ENCODE data around the gene RHD. TPM values are rescaled to one million over a fixed set of nuclear protein-coding genes. Genes with fewer than 3 reads are reported as not detected.

RHD gene
- total RNA-seq, 6 donors from 2014 or later, result 0.15 to 1.0 TPM; not detected in 4

- H3K27ac ChIP-seq, result peak overlapping the region in 2 of 4 donors; percentile 1 to 8
- DNase-seq (no peak), ATAC-seq (ENCODE audit: low FRiP score in 2 of 2) (no peak)
- no peaks in the 10 kb centered on the region for H3K9me3 ChIP-seq
- peaks cover 6 to 26% (median 22%) of the 10 kb centered on the region in 4 donors for H3K36me3 ChIP-seq
- WGBS, 2 donors, result 93 to 94% methylated on average over 11 of the region's 11 CpGs
- no peaks in the 10 kb centered on the region for H3K27me3 ChIP-seq
- peaks cover 16 to 84% (median 47%) of the 10 kb centered on the region in 4 donors for H3K4me1 ChIP-seq
- H3K4me3 ChIP-seq, result no peak overlapping the region
- TF ChIP-seq POLR2AphosphoS5 (IDR thresholded peaks at IDR 0.05), result no peak
- TF ChIP-seq EP300 (IDR thresholded peaks at IDR 0.05), result no peak
- no peak for TF ChIP-seq POLR2A (IDR thresholded peaks at IDR 0.05)
- TF ChIP-seq CTCF (IDR thresholded peaks at IDR 0.05), result no peak
These were observed 34.3 kb upstream of the RHD start for GRCh38 chr1:25238046-25238445.

DNA sequence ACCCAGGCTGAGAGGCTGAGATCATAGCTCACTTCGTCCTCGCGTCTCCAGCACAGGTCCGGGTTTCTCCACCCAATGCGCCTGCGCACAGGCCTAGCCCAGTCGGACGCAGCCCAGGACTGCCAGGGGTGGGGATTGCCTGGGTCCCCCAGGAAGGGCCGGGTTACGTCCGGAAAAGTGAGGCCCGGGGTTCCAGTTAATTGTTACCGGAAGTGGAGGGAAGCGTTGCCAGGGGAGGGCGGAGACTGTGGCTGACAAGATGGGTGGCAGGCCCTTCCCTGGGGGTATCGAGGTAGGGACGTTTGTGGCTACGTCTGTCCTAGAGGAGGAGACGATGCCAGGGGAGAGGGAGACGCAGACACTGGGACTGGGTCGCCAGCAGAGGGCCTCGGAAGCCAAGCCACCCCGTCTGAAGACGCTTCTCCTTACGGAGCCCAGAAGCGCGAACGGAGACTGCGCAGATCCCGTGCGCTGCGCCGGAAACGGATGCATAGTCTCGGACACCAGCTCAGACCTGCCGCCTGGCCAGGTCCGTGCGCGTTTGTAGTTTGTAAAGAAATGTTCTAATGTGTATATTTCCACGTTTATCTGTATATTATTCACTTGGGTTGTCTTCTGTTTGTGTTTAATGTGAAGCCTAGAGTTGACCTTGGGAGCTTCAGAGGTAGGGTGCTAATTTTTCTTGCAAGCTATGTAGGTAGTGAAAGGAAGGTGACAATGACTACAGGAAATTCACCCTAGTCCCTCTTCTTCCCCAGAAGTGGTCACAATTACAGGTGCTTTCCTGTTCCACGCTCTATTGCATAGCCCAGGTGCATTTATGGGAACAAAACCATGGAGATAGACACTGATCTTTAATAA lies 32.4 kb upstream of the RHD start:
- Histone ChIP-seq H3K9me3 (no peaks in the 10 kb centered on the region), H3K4me1 (peaks cover 28 to 81% (median 49%) of the 10 kb centered on the region in 4 donors), H3K27ac (peak overlapping the region; percentile 80 to 96 (median 94)), H3K36me3 (peaks cover 25 to 45% (median 41%) of the 10 kb centered on the region in 4 donors), H3K27me3 (no peaks in the 10 kb centered on the region), H3K4me3 (peak overlapping the region; percentile 3 to 59 (median 50))
- TF ChIP-seq POLR2AphosphoS5 (IDR thresholded peaks at IDR 0.05), result peak; percentile 73 to 76
- TF ChIP-seq EP300 (IDR thresholded peaks at IDR 0.05), result no peak
- TF ChIP-seq POLR2A (IDR thresholded peaks at IDR 0.05), result peak in 3 of 4 donors; percentile 19 to 62 (median 53)
- peak; percentile 59 to 89 (median 78) for TF ChIP-seq CTCF (IDR thresholded peaks at IDR 0.05)
- WGBS, 2 donors, result 1% methylated on average over 32 to 41 of the region's 41 CpGs
- DNase-seq (peak; percentile 94 to 96), ATAC-seq (ENCODE audit: low FRiP score in 2 of 2) (peak; percentile 96)

DNA sequence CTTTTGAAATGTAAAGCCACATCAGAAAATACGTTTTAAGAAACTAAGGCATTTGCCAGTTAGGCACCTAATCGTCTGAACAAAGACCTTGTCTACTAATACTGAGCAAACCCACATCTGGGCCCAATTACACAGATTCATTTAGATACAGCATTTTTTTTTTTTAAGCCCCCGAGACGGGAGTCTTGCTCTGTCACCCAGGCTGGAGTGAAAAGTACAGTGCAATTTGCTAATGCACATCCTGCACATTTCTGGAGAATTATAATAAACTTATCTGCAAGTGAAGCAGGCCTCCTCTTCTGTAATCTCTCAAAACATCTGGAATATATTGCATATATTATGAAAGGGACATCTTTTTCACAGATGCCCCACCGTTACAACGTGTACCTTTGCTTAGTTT lies 28.4 kb upstream of the RHD start:
- no peak overlapping the region for H3K27ac ChIP-seq
- TF ChIP-seq CTCF (IDR thresholded peaks at IDR 0.05), result no peak
- TF ChIP-seq EP300 (IDR thresholded peaks at IDR 0.05), result no peak
- TF ChIP-seq POLR2A (IDR thresholded peaks at IDR 0.05), result no peak
- peaks cover 31 to 61% (median 53%) of the 10 kb centered on the region in 4 donors for H3K36me3 ChIP-seq
- DNase-seq (no peak), ATAC-seq (ENCODE audit: low FRiP score in 2 of 2) (no peak)
- peaks cover 38 to 74% (median 44%) of the 10 kb centered on the region in 4 donors for H3K4me1 ChIP-seq
- WGBS, 2 donors, result 69 to 76% methylated on average over 6 of the region's 6 CpGs
- H3K9me3 ChIP-seq, result no peaks in the 10 kb centered on the region
- H3K27me3 ChIP-seq, result no peaks in the 10 kb centered on the region
- H3K4me3 ChIP-seq, result peak overlapping the region in 1 of 4 donors; percentile 65

DNA sequence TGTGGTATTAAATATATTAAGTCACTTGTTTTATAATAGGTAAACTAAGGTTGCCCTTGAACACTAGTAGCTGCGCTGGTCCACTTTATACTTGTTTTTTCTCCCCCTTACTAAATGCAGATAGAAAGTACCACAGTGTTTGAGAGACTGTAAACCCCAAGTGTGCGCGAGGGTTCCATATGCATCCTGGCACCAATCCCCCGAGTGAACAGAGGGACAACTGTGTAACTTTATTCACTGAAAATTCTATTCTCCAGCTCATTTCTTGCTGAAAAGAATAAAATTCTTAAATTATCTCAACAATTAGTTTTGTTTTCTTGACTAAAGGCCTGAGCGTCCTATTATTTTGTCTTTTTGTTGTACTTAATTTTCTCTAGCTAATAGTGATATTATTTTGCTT lies 26.9 kb upstream of the RHD start:
- no peak for ATAC-seq (ENCODE audit: low FRiP score in 2 of 2)
- Histone ChIP-seq H3K36me3 (peaks cover 31 to 60% (median 53%) of the 10 kb centered on the region in 4 donors), H3K9me3 (no peaks in the 10 kb centered on the region), H3K27ac (peak overlapping the region in 2 of 4 donors; percentile 32 to 100), H3K4me3 (peak overlapping the region; percentile 65 to 96 (median 83)), H3K4me1 (peaks cover 32 to 59% (median 34%) of the 10 kb centered on the region in 4 donors), H3K27me3 (no peaks in the 10 kb centered on the region)
- TF ChIP-seq POLR2A (IDR thresholded peaks at IDR 0.05) (no peak), POLR2AphosphoS5 (IDR thresholded peaks at IDR 0.05) (no peak), CTCF (IDR thresholded peaks at IDR 0.05) (no peak), EP300 (IDR thresholded peaks at IDR 0.05) (no peak)
- no peak for DNase-seq
- WGBS, 2 donors, result 79 to 81% methylated on average over 5 of the region's 5 CpGs
